ENCODE data around the gene ZBTB16.

Gene ZBTB16

DNA sequence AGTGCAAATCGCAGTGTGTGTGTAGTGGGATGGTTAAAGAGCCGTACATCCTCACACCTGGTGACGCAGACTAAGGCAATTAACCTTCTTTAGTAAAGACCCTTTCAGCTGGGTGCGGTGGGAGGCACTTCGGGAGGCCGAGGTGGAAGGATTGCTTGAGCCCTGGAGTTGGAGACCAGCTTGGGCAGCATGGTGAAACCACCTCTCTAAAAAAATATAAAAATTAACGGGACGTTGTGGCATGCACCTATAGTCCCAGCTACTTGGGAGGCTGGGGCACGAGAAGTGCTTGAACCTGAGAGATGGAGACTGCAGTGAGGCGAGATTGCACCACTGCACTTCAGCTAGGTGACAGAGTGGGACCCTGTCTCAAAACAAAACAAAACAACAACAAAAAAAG lies 31.5 kb downstream of the ZBTB16 start:
- H3K27me3 ChIP-seq (ENCODE audit: insufficient read depth, poor library complexity, severe bottlenecking): no peaks in the 10 kb centered on the region
- H3K4me3 ChIP-seq (replicated peaks; ENCODE audit: insufficient read depth, low read length): no peak overlapping the region
- TF ChIP-seq SPI1 (IDR thresholded peaks at IDR 0.05; ENCODE audit: borderline replicate concordance, low read depth): no peak
- no peak for TF ChIP-seq GABPA (IDR thresholded peaks at IDR 0.05; ENCODE audit: low read depth)
- TF ChIP-seq, protein P1, sequence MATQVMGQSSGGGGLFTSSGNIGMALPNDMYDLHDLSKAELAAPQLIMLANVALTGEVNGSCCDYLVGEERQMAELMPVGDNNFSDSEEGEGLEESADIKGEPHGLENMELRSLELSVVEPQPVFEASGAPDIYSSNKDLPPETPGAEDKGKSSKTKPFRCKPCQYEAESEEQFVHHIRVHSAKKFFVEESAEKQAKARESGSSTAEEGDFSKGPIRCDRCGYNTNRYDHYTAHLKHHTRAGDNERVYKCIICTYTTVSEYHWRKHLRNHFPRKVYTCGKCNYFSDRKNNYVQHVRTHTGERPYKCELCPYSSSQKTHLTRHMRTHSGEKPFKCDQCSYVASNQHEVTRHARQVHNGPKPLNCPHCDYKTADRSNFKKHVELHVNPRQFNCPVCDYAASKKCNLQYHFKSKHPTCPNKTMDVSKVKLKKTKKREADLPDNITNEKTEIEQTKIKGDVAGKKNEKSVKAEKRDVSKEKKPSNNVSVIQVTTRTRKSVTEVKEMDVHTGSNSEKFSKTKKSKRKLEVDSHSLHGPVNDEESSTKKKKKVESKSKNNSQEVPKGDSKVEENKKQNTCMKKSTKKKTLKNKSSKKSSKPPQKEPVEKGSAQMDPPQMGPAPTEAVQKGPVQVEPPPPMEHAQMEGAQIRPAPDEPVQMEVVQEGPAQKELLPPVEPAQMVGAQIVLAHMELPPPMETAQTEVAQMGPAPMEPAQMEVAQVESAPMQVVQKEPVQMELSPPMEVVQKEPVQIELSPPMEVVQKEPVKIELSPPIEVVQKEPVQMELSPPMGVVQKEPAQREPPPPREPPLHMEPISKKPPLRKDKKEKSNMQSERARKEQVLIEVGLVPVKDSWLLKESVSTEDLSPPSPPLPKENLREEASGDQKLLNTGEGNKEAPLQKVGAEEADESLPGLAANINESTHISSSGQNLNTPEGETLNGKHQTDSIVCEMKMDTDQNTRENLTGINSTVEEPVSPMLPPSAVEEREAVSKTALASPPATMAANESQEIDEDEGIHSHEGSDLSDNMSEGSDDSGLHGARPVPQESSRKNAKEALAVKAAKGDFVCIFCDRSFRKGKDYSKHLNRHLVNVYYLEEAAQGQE (IDR thresholded peaks at IDR 0.05; ENCODE audit: insufficient replicate concordance, low read depth): no peak
- TF ChIP-seq POLR2AphosphoS5 (IDR thresholded peaks at IDR 0.05; ENCODE audit: low read depth): no peak
- H3K27ac ChIP-seq (replicated peaks): peak overlapping the region; percentile 55
- DNase-seq (ENCODE audit: low read depth in 1 of 2, low spot score in 1 of 2): no peak

DNA sequence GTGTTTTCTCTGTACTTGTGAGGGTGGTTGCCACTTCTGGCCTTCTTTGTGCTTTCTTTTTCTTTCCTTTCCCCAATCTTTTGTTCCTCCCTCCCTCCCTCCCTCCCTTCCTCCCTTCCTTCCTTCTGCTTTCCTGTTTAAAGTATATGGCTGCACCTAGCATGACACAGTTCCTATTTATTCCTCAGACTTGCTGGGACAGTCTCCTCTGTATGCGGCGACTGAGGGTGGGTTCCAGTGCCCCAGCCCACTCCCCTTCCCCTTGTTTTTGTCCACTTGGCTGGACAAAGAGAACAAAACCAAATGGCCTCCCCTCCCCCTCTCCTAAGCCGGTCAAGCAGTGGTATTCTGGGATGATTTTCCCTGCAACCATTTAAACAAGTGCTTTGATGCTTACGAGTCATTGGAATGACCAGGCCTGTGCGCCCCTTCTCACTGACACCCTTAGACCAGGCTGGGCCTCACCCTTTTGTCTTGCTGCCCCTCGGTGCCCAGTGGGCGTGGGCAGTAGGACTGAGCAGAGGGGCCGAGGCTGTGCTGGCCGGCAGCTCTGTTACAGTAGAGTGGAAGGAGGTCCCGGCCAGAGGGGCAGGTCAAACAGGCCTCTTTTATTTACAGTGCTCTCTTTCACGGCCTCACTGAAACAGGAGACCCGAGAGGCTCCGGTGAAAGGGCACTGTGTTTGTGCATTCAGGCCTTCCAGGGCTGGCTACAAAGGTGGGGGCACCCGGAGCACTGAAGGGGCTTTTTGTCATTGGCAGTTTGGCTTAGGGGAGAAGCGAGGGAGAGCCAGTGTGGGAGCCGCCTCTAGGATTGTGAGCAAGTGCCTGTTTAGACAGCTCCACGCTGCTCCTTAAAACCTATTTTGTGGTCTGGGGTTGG lies 32.2 kb downstream of the ZBTB16 start:
- DNase-seq (ENCODE audit: low read depth in 1 of 2, low spot score in 1 of 2): no peak
- TF ChIP-seq, protein P1 (IDR thresholded peaks at IDR 0.05; ENCODE audit: insufficient replicate concordance, low read depth): no peak
- TF ChIP-seq GABPA (IDR thresholded peaks at IDR 0.05; ENCODE audit: low read depth) (no peak), SPI1 (IDR thresholded peaks at IDR 0.05; ENCODE audit: borderline replicate concordance, low read depth) (no peak), POLR2AphosphoS5 (IDR thresholded peaks at IDR 0.05; ENCODE audit: low read depth) (no peak)
- TF ChIP-seq, protein P2, sequence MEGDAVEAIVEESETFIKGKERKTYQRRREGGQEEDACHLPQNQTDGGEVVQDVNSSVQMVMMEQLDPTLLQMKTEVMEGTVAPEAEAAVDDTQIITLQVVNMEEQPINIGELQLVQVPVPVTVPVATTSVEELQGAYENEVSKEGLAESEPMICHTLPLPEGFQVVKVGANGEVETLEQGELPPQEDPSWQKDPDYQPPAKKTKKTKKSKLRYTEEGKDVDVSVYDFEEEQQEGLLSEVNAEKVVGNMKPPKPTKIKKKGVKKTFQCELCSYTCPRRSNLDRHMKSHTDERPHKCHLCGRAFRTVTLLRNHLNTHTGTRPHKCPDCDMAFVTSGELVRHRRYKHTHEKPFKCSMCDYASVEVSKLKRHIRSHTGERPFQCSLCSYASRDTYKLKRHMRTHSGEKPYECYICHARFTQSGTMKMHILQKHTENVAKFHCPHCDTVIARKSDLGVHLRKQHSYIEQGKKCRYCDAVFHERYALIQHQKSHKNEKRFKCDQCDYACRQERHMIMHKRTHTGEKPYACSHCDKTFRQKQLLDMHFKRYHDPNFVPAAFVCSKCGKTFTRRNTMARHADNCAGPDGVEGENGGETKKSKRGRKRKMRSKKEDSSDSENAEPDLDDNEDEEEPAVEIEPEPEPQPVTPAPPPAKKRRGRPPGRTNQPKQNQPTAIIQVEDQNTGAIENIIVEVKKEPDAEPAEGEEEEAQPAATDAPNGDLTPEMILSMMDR (IDR thresholded peaks at IDR 0.05; ENCODE audit: insufficient read depth, low read length): no peak
- Histone ChIP-seq H3K27ac (replicated peaks) (peak overlapping the region; percentile 55), H3K27me3 (ENCODE audit: insufficient read depth, poor library complexity, severe bottlenecking) (no peaks in the 10 kb centered on the region), H3K4me3 (replicated peaks; ENCODE audit: insufficient read depth, low read length) (no peak overlapping the region)

DNA sequence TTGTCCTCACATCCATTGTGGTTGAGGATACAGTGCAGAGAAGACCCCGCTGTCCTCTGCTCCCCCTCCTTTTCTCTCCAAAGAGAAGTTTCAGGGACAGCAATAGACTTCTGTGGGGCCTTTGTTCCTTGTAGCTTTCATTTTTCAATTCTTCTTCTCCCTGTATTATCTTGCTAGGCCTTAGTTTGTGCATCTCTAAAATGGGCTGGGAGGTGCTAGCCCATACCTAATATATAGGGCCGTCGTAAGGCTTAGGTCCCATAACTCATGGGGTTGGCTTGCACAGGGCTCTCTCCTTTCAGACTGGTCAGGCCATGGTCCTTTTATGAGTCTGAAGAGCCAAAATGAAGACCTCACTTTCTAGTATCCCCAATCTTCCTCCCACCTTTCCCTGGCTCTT lies 33.0 kb downstream of the ZBTB16 start:
- no peak for TF ChIP-seq SPI1 (IDR thresholded peaks at IDR 0.05; ENCODE audit: borderline replicate concordance, low read depth)
- TF ChIP-seq, protein P1 (IDR thresholded peaks at IDR 0.05; ENCODE audit: insufficient replicate concordance, low read depth): no peak
- TF ChIP-seq GABPA (IDR thresholded peaks at IDR 0.05; ENCODE audit: low read depth): no peak
- DNase-seq (ENCODE audit: low read depth in 1 of 2, low spot score in 1 of 2): no peak
- Histone ChIP-seq H3K27me3 (ENCODE audit: insufficient read depth, poor library complexity, severe bottlenecking) (no peaks in the 10 kb centered on the region), H3K27ac (replicated peaks) (peak overlapping the region; percentile 55), H3K4me3 (replicated peaks; ENCODE audit: insufficient read depth, low read length) (no peak overlapping the region)

DNA sequence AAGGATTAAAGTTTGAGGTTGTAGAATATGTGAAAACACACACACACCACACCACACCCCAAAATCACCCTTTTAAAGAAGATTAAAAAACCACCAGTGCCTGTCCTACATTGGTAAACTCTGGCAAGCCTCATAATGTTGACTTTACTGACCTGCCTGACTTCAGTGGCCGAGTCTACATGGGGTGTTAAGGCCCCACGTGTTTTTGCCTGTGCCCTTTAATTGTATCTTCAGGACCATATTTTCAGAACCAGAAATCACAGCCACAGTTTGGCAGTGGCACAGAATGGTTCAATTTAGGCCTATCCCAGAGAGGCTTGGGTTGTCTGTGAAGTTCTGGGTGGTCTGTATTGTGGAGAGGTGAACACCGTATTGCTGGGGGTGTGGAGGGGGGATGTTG lies 33.4 kb downstream of the ZBTB16 start:
- H3K27me3 ChIP-seq (ENCODE audit: insufficient read depth, poor library complexity, severe bottlenecking): no peaks in the 10 kb centered on the region
- DNase-seq (ENCODE audit: low read depth in 1 of 2, low spot score in 1 of 2): no peak
- TF ChIP-seq GABPA (IDR thresholded peaks at IDR 0.05; ENCODE audit: low read depth) (no peak), POLR2AphosphoS5 (IDR thresholded peaks at IDR 0.05; ENCODE audit: low read depth) (no peak), SPI1 (IDR thresholded peaks at IDR 0.05; ENCODE audit: borderline replicate concordance, low read depth) (no peak)
- TF ChIP-seq, protein P2 (IDR thresholded peaks at IDR 0.05; ENCODE audit: insufficient read depth, low read length): no peak
- TF ChIP-seq, protein P1 (IDR thresholded peaks at IDR 0.05; ENCODE audit: insufficient replicate concordance, low read depth): no peak
- H3K27ac ChIP-seq (replicated peaks): no peak overlapping the region
- H3K4me3 ChIP-seq (replicated peaks; ENCODE audit: insufficient read depth, low read length): no peak overlapping the region

All from HL-60 (cell line).